OCI-LY7 (cell line): ENCODE measurements around the gene RREB1. TPM values are rescaled to one million over a fixed set of nuclear protein-coding genes. Genes with fewer than 3 reads are reported as not detected.
"Not testable (repeated sequence)": the region's sequence is repeated elsewhere in the genome, so short reads cannot be mapped to it uniquely, and the experiment has no call there.

Source experiments
- BruUV-seq: library from RNA; stranded (reverse); fragments of 400-500 nt; replicated peaks from 2 replicates; lab custom pipeline; 2021; lab: Mats Ljungman, UMichigan
- CTCF ChIA-PET: fragments of 300-600 bp; sonication (Branson Sonifier 250); formaldehyde crosslinking; loops from one replicate; lab custom pipeline; 2022; ENCODE audit warnings: antibody characterized with exemption; ENCODE audit not compliant: unreplicated experiment; lab: Charles Lee
- POLR2A ChIA-PET: fragments of 300-600 bp; sonication (Branson Sonifier 250); formaldehyde crosslinking; loops from one replicate; lab custom pipeline; 2022; ENCODE audit warnings: antibody characterized with exemption; lab: Charles Lee
- DNase-seq: peaks from one replicate; pipeline ENCODE4 v3.0.0-alpha.2; 2015; ENCODE audit warnings: low spot score
- H2AFZ ChIP-seq: fragments of 200-600 bp; sonication (generic), shearing (Covaris generic); 2 replicates; pipeline ENCODE4 v1.6.1; 2014; ENCODE audit warnings: mild to moderate bottlenecking, antibody characterized with exemption, low read length, moderate library complexity
- H3K27ac ChIP-seq: fragments of 200-600 bp; sonication (generic); 2 replicates; pipeline ENCODE4 v1.5.1; 2014; ENCODE audit warnings: mixed run types, low read depth, mild to moderate bottlenecking, moderate library complexity, low read length, inconsistent platforms; ENCODE audit not compliant: poor library complexity, severe bottlenecking
- H3K36me3 ChIP-seq: fragments of 200-600 bp; sonication (generic); 2 replicates; pipeline ENCODE4 v1.6.1; 2014; ENCODE audit warnings: mild to moderate bottlenecking, antibody characterized with exemption, low read length, moderate library complexity, mixed read lengths; ENCODE audit not compliant: insufficient read depth
- H3K4me1 ChIP-seq: fragments of 200-600 bp; sonication (generic); 2 replicates; pipeline ENCODE4 v1.5.1; 2014; ENCODE audit warnings: mild to moderate bottlenecking, low read length; ENCODE audit not compliant: insufficient read depth, poor library complexity, severe bottlenecking
- H3K4me2 ChIP-seq: fragments of 200-600 bp; sonication (generic); 2 replicates; pipeline ENCODE4 v1.6.1; 2014; ENCODE audit warnings: mild to moderate bottlenecking, low read length
- H3K4me3 ChIP-seq: fragments of 200-600 bp; sonication (generic); 2 replicates; pipeline ENCODE4 v1.5.1; 2014; ENCODE audit warnings: mild to moderate bottlenecking, low read depth, low read length; ENCODE audit not compliant: poor library complexity, severe bottlenecking
- H3K79me2 ChIP-seq: fragments of 200-600 bp; sonication (generic); 2 replicates; pipeline ENCODE4 v1.6.1; 2016; ENCODE audit warnings: low read depth, mild to moderate bottlenecking, low read length, moderate library complexity, mixed read lengths; ENCODE audit not compliant: insufficient read depth
- H3K9me2 ChIP-seq: fragments of 200-600 bp; sonication (generic); 2 replicates; pipeline ENCODE4 v1.6.1; 2016; ENCODE audit warnings: mild to moderate bottlenecking, low read length, mixed read lengths; ENCODE audit not compliant: insufficient read depth
- H3K9me3 ChIP-seq: fragments of 200-600 bp; sonication (generic); 2 replicates; pipeline ENCODE4 v1.6.1; 2014; ENCODE audit warnings: mild to moderate bottlenecking, mixed run types, low read length, mixed read lengths
- H4K20me1 ChIP-seq: fragments of 200-600 bp; sonication (generic); 2 replicates; pipeline ENCODE4 v1.6.1; 2014; ENCODE audit warnings: mild to moderate bottlenecking, antibody characterized with exemption, low read length, moderate library complexity, mixed read lengths; ENCODE audit not compliant: insufficient read depth
- CTCF ChIP-seq: fragments of 200-600 bp; sonication (generic); conservative IDR thresholded peaks from 2 replicates; pipeline ENCODE4 v1.5.1; 2014; ENCODE audit warnings: mild to moderate bottlenecking, antibody characterized with exemption, low read length, moderate library complexity, mixed read lengths
- EZH2phosphoT487 ChIP-seq: fragments of 200-600 bp; sonication (generic); IDR thresholded peaks from 2 replicates; pipeline ENCODE4 v1.6.1; 2018; ENCODE audit warnings: low read depth, borderline replicate concordance, mild to moderate bottlenecking, mixed run types, antibody characterized with exemption, low read length, moderate library complexity, mixed read lengths
- intact Hi-C: fragments of 100-400 bp; cut with micrococcal nuclease; formaldehyde crosslinking; loops from one replicate; pipeline ENCODE4 v1.10.0; 2022; ENCODE audit not compliant: unreplicated experiment
- total RNA-seq, 2 experiments: library from RNA; depleted of rRNA in 1 of 2; stranded (reverse); fragments of >200 nt in 1 of 2; shearing (Covaris generic) in 1 of 2; gene quantifications; 2 replicates each; pipeline ENCODE4 v1.2.3, GENCODE V29; 2014 to 2022

Gene RREB1
- total RNA-seq, 2 experiments from 2014 or later, result 4.4 to 7.1 TPM

- no peaks in the 10 kb centered on the region for H3K9me3 ChIP-seq
- H4K20me1 ChIP-seq, result no peaks in the 10 kb centered on the region
- H3K4me3 ChIP-seq, result no peak overlapping the region
- TF ChIP-seq CTCF, result no peak
- no peak for TF ChIP-seq EZH2phosphoT487
- no peak for DNase-seq
- H3K9me2 ChIP-seq, result no peaks in the 10 kb centered on the region
- no peak overlapping the region for H3K27ac ChIP-seq
- H3K4me2 ChIP-seq, result no peak overlapping the region
- no TSS peak for BruUV-seq
- H3K79me2 ChIP-seq, result no peaks in the 10 kb centered on the region
- CTCF ChIA-PET, result no interaction called here
- H3K36me3 ChIP-seq, result no peaks in the 10 kb centered on the region
- POLR2A ChIA-PET, result no interaction called here
- no peaks in the 10 kb centered on the region for H3K4me1 ChIP-seq
- no peak overlapping the region for H2AFZ ChIP-seq
- intact Hi-C loops, result no loop called here
Measured at GRCh38 chr6:7271205-7271534, 163.4 kb downstream of the RREB1 start.

GRCh38 chr6:7273709-7274108, 165.9 kb downstream of the RREB1 start:
- DNase-seq, result no peak
- ChIA-PET CTCF (no interaction called here), POLR2A (interaction anchor here (0.6 to 1.0 kb wide), 2 partner anchors 10 to 598 kb away, joined by 3 to 4 read pairs; no protein-coding TSS in a partner anchor)
- Histone ChIP-seq H3K4me1 (peaks cover 23% of the 10 kb centered on the region), H4K20me1 (no peaks in the 10 kb centered on the region), H3K4me2 (no peak overlapping the region), H3K9me2 (no peaks in the 10 kb centered on the region), H2AFZ (no peak overlapping the region), H3K4me3 (no peak overlapping the region), H3K36me3 (no peaks in the 10 kb centered on the region), H3K79me2 (no peaks in the 10 kb centered on the region), H3K9me3 (no peaks in the 10 kb centered on the region), H3K27ac (no peak overlapping the region)
- TF ChIP-seq EZH2phosphoT487 (no peak), CTCF (no peak)
- BruUV-seq, result no TSS peak
- intact Hi-C loops, result no loop called here

GRCh38 chr6:7274525-7274924, 166.8 kb downstream of the RREB1 start:
- DNase-seq, H3K4me2 ChIP-seq, H3K36me3 ChIP-seq, BruUV-seq, intact Hi-C loops, H2AFZ ChIP-seq, H3K4me3 ChIP-seq, H3K27ac ChIP-seq, H3K9me3 ChIP-seq, H3K79me2 ChIP-seq, H3K9me2 ChIP-seq, CTCF ChIA-PET, H4K20me1 ChIP-seq: not testable (repeated sequence)
- H3K4me1 ChIP-seq, result peaks cover 26% of the 10 kb centered on the region
- POLR2A ChIA-PET, result interaction anchor here (0.7 to 1.1 kb wide), 4 partner anchors 9 to 116 kb away, joined by 3 to 6 read pairs (median 4); no protein-coding TSS in a partner anchor
